NCI-H1930 (cell line): ENCODE data around the gene CMAS.
"Not testable (repeated sequence)": the region's sequence is repeated elsewhere in the genome, so short reads cannot be mapped to it uniquely, and the experiment has no call there.

ENCODE experiments used
- DNase-seq, 2 experiments: peaks; one replicate each; lab custom pipeline; 2025; lab: John Stamatoyannopoulos, UW

The CMAS gene

GRCh38 chr12:22046090-22046967 lies at the start of gene CMAS:
CMAS (plus strand) TSS chr12:22046218; CDS start chr12:22046304, 86 bp downstream.
- peak; percentile 66 to 73 for DNase-seq

- DNase-seq, result no peak
Observed at GRCh38 chr12:21998295-21998694, 47.7 kb upstream of the CMAS start.

GRCh38 chr12:21998782-21999181 lies 47.2 kb upstream of the CMAS start:
- DNase-seq, result no peak

- no peak for DNase-seq
Observed at GRCh38 chr12:22002430-22002829, 43.6 kb upstream of the CMAS start.

GRCh38 chr12:22007794-22008193 lies 38.2 kb upstream of the CMAS start:
- DNase-seq, result not testable (repeated sequence)

- no peak for DNase-seq
Observed at GRCh38 chr12:22008196-22008595, 37.8 kb upstream of the CMAS start.

- DNase-seq, result no peak
Observed at GRCh38 chr12:22014041-22014782, 31.8 kb upstream of the CMAS start.

- no peak for DNase-seq
Observed at GRCh38 chr12:22014783-22015144, 31.3 kb upstream of the CMAS start.

- no peak for DNase-seq
Observed at GRCh38 chr12:22016982-22017381, 29.0 kb upstream of the CMAS start.

GRCh38 chr12:22018860-22019259 lies 27.2 kb upstream of the CMAS start:
- no peak for DNase-seq

GRCh38 chr12:22023489-22023888 lies 22.5 kb upstream of the CMAS start:
- not testable (repeated sequence) for DNase-seq

- no peak for DNase-seq
Observed at GRCh38 chr12:22029491-22029890, 16.5 kb upstream of the CMAS start.

- no peak for DNase-seq
Observed at GRCh38 chr12:22029991-22030390, 16.0 kb upstream of the CMAS start.

GRCh38 chr12:22032732-22033131 lies 13.3 kb upstream of the CMAS start:
- no peak for DNase-seq

GRCh38 chr12:22034709-22035506 lies 11.1 kb upstream of the CMAS start:
- DNase-seq, result no peak

- no peak for DNase-seq
Observed at GRCh38 chr12:22037947-22038346, 8.1 kb upstream of the CMAS start.

- DNase-seq, result no peak
Observed at GRCh38 chr12:22038734-22039133, 7.3 kb upstream of the CMAS start.

- no peak for DNase-seq
Observed at GRCh38 chr12:22039361-22039760, 6.7 kb upstream of the CMAS start.

GRCh38 chr12:22042976-22043669 lies 2.9 kb upstream of the CMAS start:
- DNase-seq, result no peak

- no peak for DNase-seq
Observed at GRCh38 chr12:22043943-22044342, 2.1 kb upstream of the CMAS start.

GRCh38 chr12:22044391-22044790 lies 1.6 kb upstream of the CMAS start:
- DNase-seq, result no peak

GRCh38 chr12:22046968-22047390 lies 961 bp downstream of the CMAS start:
- no peak for DNase-seq
